SK-N-SH (cell line): ENCODE data around the gene ZNF688. TPM values are rescaled to one million over a fixed set of nuclear protein-coding genes. Genes with fewer than 3 reads are reported as not detected.
"Not testable (repeated sequence)": the region's sequence is repeated elsewhere in the genome, so short reads cannot be mapped to it uniquely, and the experiment has no call there.

ENCODE experiments used
- CTCF ChIA-PET: fragments of 300-600, 350-600 bp; formaldehyde crosslinking; extraction: SDS; loops from one replicate; lab custom pipeline; 2021; lab: Yijun Ruan, JAX
- POLR2A ChIA-PET: fragments of 350-600 bp; sonication (Branson Sonifier 250); formaldehyde crosslinking; extraction: SDS; loops from one replicate; lab custom pipeline; 2020; ENCODE audit warnings: antibody characterized with exemption, inconsistent platforms; lab: Yijun Ruan, JAX
- DNase-seq: peaks from one replicate; pipeline ENCODE4 v3.0.0; 2012
- H2AFZ ChIP-seq: fragments of 200-600 bp; sonication (generic); 2 replicates; pipeline ENCODE4 v1.8.1; 2016; ENCODE audit warnings: antibody characterized with exemption, mild to moderate bottlenecking, low read depth
- H3F3A ChIP-seq: fragments of 200-600 bp; sonication (generic); replicated peaks from 2 replicates; pipeline ENCODE3; 2016; ENCODE audit warnings: antibody characterized with exemption, mild to moderate bottlenecking; ENCODE audit not compliant: insufficient read depth
- H3K27ac ChIP-seq, 2 experiments: fragments of 200-500 bp in 1 of 2; fragments of 200-600 bp in 1 of 2; sonication (Bioruptor generic) in 1 of 2; sonication (generic), shearing (Covaris generic) in 1 of 2; 2 replicates each; pipeline versions ENCODE4 v1.5.1 to v1.6.1; 2014 to 2016; ENCODE audit warnings: low read depth in 2 of 2, inconsistent platforms in 1 of 2, low read length in 1 of 2, mild to moderate bottlenecking in 1 of 2, mixed read lengths in 1 of 2
- H3K27me3 ChIP-seq: fragments of 200-600 bp; sonication (generic), shearing (Covaris generic); 2 replicates; pipeline ENCODE4 v1.6.1; 2016; ENCODE audit warnings: mixed run types; ENCODE audit not compliant: insufficient read depth
- H3K36me3 ChIP-seq, 2 experiments: fragments of 200-500 bp in 1 of 2; fragments of 200-600 bp in 1 of 2; sonication (Bioruptor generic) in 1 of 2; sonication (generic) in 1 of 2; replicated peaks in 1 of 2; 2 replicates each; pipeline versions ENCODE3 to v1.5.1; 2014 to 2016; ENCODE audit warnings: low read length in 1 of 2, mild to moderate bottlenecking in 1 of 2; ENCODE audit not compliant: insufficient read depth in 2 of 2, control insufficient read depth in 1 of 2
- H3K4me1 ChIP-seq, 2 experiments: fragments of 200-500 bp in 1 of 2; fragments of 200-600 bp in 1 of 2; sonication (Bioruptor generic) in 1 of 2; sonication (generic), shearing (Covaris generic) in 1 of 2; 2 replicates each; pipeline versions ENCODE4 v1.5.1 to v1.6.1; 2014 to 2016; ENCODE audit warnings: low read depth in 1 of 2, low read length in 1 of 2, mixed run types in 1 of 2; ENCODE audit not compliant: insufficient read depth in 2 of 2, control insufficient read depth in 1 of 2
- H3K4me2 ChIP-seq: fragments of 200-600 bp; sonication (generic), shearing (Covaris generic); 2 replicates; pipeline ENCODE4 v1.6.1; 2017; ENCODE audit warnings: mixed run types
- H3K4me3 ChIP-seq, 2 experiments: fragments of 200-500 bp in 1 of 2; fragments of 200-600 bp in 1 of 2; sonication (Bioruptor generic) in 1 of 2; sonication (generic), shearing (Covaris generic) in 1 of 2; 2 replicates each; pipeline versions ENCODE4 v1.5.1 to v1.8.1; 2014 to 2016; ENCODE audit warnings: low read depth in 2 of 2, inconsistent platforms in 1 of 2, low read length in 1 of 2, mild to moderate bottlenecking in 1 of 2, mixed read lengths in 1 of 2, moderate library complexity in 1 of 2
- H3K79me2 ChIP-seq: fragments of 200-600 bp; sonication (generic); 2 replicates; pipeline ENCODE4 v1.8.1; 2017; ENCODE audit warnings: mild to moderate bottlenecking; ENCODE audit not compliant: insufficient read depth
- H3K9ac ChIP-seq: fragments of 200-600 bp; sonication (generic); 2 replicates; pipeline ENCODE4 v1.6.1; 2017; ENCODE audit warnings: mixed run types
- H3K9me2 ChIP-seq: fragments of 200-600 bp; sonication (generic); 2 replicates; pipeline ENCODE4 v1.6.1; 2017; ENCODE audit warnings: mixed run types
- H3K9me3 ChIP-seq: fragments of 200-600 bp; sonication (generic); 2 replicates; pipeline ENCODE4 v1.6.1; 2017; ENCODE audit warnings: mixed run types, mild to moderate bottlenecking, moderate library complexity
- H4K20me1 ChIP-seq: fragments of 200-600 bp; sonication (generic); 2 replicates; pipeline ENCODE4 v1.6.1; 2017; ENCODE audit warnings: mild to moderate bottlenecking, mixed run types; ENCODE audit not compliant: insufficient read depth
- CHD2 ChIP-seq: fragments of 150-350 bp; IDR thresholded peaks from 2 replicates; pipeline ENCODE4 v1.6.1; 2018; ENCODE audit warnings: low read length; ENCODE audit not compliant: partially characterized antibody
- EP300 ChIP-seq, 2 experiments: IDR thresholded peaks; 2 replicates each; pipeline versions ENCODE4 v1.4.0 to v1.6.1; 2012; ENCODE audit warnings: borderline replicate concordance in 1 of 2, low read depth in 1 of 2, low read length in 1 of 2
- FOXJ3 ChIP-seq: sonication (generic); formaldehyde crosslinking; IDR thresholded peaks from 2 replicates; pipeline ENCODE4 v1.5.1; 2020; ENCODE audit warnings: mild to moderate bottlenecking, missing genetic modification reagents
- MXI1 ChIP-seq: IDR thresholded peaks from 2 replicates; pipeline ENCODE4 v1.6.1; 2012; ENCODE audit warnings: mild to moderate bottlenecking, low read depth, low read length, improper control_type of control experiment
- NFIC ChIP-seq: IDR thresholded peaks from 2 replicates; pipeline ENCODE4 v1.4.0; 2012; ENCODE audit warnings: borderline replicate concordance
- NRF1 ChIP-seq: IDR thresholded peaks from 2 replicates; pipeline ENCODE4 v1.6.1; 2012; ENCODE audit warnings: low read depth, mild to moderate bottlenecking, low read length
- RCOR1 ChIP-seq: fragments of 150-350 bp; IDR thresholded peaks from 2 replicates; pipeline ENCODE4 v1.6.1; 2017; ENCODE audit warnings: antibody characterized with exemption, low read length
- WGBS: methylation state at CpG from one replicate; pipeline ENCODE4 v1.1.6; 2017; ENCODE audit warnings: low lambda C conversion rate; 5-methylcytosine and 5-hydroxymethylcytosine counted together
- polyA plus RNA-seq, 3 experiments: library from polyadenylated mRNA; depleted of rRNA; stranded (reverse); fragments of >200 nt; gene quantifications; 2 replicates each; pipeline ENCODE4 v1.2.3, GENCODE V29; 2012
- TF ChIP-seq, protein P1 (sequence below): IDR thresholded peaks from 2 replicates; pipeline ENCODE4 v1.4.0; 2012; ENCODE audit warnings: low read depth

The ZNF688 gene
- polyA plus RNA-seq, 1 of the 3 experiments (the other 2 are of a cell fraction), result 13.4 TPM

DNA sequence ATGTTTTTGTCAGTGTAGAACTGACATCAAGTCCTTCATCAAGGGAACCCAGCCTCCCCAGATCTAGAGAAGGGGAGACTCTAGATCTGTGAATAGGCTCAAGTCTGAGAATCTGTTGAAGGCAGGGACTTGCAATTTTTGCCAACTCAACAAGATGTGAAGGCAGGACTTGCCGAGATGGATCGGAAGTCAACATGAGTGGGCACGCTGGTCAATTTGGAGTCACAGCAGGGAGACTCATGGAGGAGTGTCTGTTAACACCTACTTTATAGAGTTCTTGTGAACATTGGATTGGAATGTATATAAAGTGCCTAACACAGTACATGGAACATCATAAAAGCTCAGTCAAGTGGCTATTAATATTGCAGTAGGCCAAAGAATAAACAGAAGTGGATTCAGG is 28.7 kb upstream of the ZNF688 start (continued):
- TF ChIP-seq CHD2 (no peak), NRF1 (no peak)

DNA sequence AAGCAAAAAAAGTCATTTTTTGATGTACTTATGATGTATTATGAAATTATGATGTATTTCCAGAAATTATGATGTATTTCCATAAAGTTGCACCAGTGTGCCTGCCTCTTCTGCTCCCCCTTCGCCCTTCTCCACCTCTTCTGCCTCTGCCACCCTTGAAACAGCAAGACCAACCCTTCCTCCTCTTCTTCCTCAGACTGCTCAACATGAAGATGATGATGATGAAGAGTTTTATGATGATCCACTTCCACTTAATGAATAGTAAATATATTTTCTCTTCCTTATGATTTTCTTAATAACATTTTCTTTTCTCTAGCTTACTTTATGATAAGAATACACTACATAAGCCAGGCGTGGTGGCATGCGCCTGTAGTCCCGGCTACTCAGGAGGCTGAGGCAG is 21.4 kb upstream of the ZNF688 start:
- no peak overlapping the region for H3K4me2 ChIP-seq
- no peak overlapping the region for H3K9ac ChIP-seq
- no peak overlapping the region for H3K4me3 ChIP-seq
- H3K27me3 ChIP-seq, result no peaks in the 10 kb centered on the region
- no peaks in the 10 kb centered on the region for H3K9me2 ChIP-seq
- CTCF ChIA-PET, result interaction anchor here (1.4 kb wide), 1 partner anchor 9 kb away, joined by 3 read pairs; no protein-coding TSS in a partner anchor
- peaks cover 3% of the 10 kb centered on the region for H3F3A ChIP-seq
- no peaks in the 10 kb centered on the region for H3K9me3 ChIP-seq
- no peak overlapping the region for H2AFZ ChIP-seq
- H3K4me1 ChIP-seq, result no peaks in the 10 kb centered on the region
- no peaks in the 10 kb centered on the region for H3K79me2 ChIP-seq
- H3K36me3 ChIP-seq, result no peaks in the 10 kb centered on the region
- WGBS, result 88% methylated on average over 4 of the region's 4 CpGs
- H3K27ac ChIP-seq, result no peak overlapping the region
- POLR2A ChIA-PET, result interaction anchor here (0.6 kb wide), 1 partner anchor 59 kb away, joined by 4 read pairs; no protein-coding TSS in a partner anchor
- no peak for DNase-seq
- H4K20me1 ChIP-seq, result no peaks in the 10 kb centered on the region
- TF ChIP-seq MXI1 (no peak), NFIC (no peak), FOXJ3 (CRISPR knock-in tag) (no peak), EP300 (IDR thresholded peaks at IDR 0.05; ENCODE audit: borderline replicate concordance in 1 of 2, low read depth in 1 of 2, low read length in 1 of 2) (no peak), RCOR1 (no peak)
- TF ChIP-seq, protein P1, sequence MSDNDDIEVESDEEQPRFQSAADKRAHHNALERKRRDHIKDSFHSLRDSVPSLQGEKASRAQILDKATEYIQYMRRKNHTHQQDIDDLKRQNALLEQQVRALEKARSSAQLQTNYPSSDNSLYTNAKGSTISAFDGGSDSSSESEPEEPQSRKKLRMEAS, result no peak

- POLR2A ChIA-PET, result interaction anchor here (0.6 kb wide), 1 partner anchor 41 kb away, joined by 4 read pairs; no protein-coding TSS in a partner anchor
- not testable (repeated sequence) for H3K36me3 ChIP-seq, DNase-seq, H3K27me3 ChIP-seq, H3K9ac ChIP-seq, H3K4me3 ChIP-seq, H3K9me3 ChIP-seq, H4K20me1 ChIP-seq, H3F3A ChIP-seq, H3K4me2 ChIP-seq, H3K27ac ChIP-seq, H2AFZ ChIP-seq, H3K9me2 ChIP-seq, H3K4me1 ChIP-seq
- CTCF ChIA-PET, result interaction anchor here (0.9 kb wide), 1 partner anchor 24 kb away, joined by 3 read pairs; no protein-coding TSS in a partner anchor
- WGBS, result 96% methylated on average over 9 of the region's 9 CpGs
- H3K79me2 ChIP-seq, result peaks cover 20% of the 10 kb centered on the region; the same call in 1 of the 2 replicates
These were observed 19.4 kb upstream of the ZNF688 start for GRCh38 chr16:30590869-30591268.

DNA sequence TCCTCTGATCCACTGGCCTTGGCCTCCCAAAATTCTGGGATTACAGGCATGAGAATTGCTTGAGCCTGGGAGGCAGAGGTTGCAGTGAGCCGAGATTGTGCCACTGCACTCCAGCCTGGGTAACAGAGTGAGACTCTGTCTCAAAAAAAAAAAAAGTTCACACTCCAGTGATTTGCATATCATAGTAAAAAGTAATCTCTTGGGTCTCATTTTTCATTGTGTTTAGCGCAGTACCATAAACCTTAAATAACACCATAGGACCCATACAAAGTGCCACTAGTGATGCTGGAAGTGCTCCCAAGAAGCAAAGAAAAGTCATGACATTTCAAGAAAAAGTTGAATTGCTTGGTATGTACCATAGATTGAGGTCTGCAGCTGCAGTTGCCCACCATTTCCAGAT is 18.1 kb upstream of the ZNF688 start:
- H3K27me3 ChIP-seq, H3K9ac ChIP-seq, H3K4me1 ChIP-seq, H2AFZ ChIP-seq, DNase-seq, H4K20me1 ChIP-seq, H3K4me2 ChIP-seq, H3K9me3 ChIP-seq, H3K4me3 ChIP-seq, H3K36me3 ChIP-seq, POLR2A ChIA-PET, H3K27ac ChIP-seq, CTCF ChIA-PET, H3F3A ChIP-seq, H3K9me2 ChIP-seq: not testable (repeated sequence)
- H3K79me2 ChIP-seq, result peaks cover 28% of the 10 kb centered on the region
- WGBS, result 96% methylated on average over 2 of the region's 2 CpGs
